ENCODE measurements around the gene LEMD3. TPM values are rescaled to one million over a fixed set of nuclear protein-coding genes. Genes with fewer than 3 reads are reported as not detected.

The LEMD3 gene
- total RNA-seq, 1 experiment from 2014 or later = 46.8 TPM

GRCh38 chr12:65205886-65206285 lies 36.5 kb downstream of the LEMD3 start:
- CTCF ChIA-PET = no interaction called here
- no peak overlapping the region for H3K4me3 Mint-ChIP-seq (ENCODE audit: low read depth, unreplicated experiment)
- no peaks in the 10 kb centered on the region for H3K36me3 Mint-ChIP-seq (ENCODE audit: insufficient read depth, unreplicated experiment)
- BruUV-seq (replicated peaks) = no TSS peak
- H3K9me3 Mint-ChIP-seq (ENCODE audit: low read depth, unreplicated experiment) = no peaks in the 10 kb centered on the region
- H3K27ac Mint-ChIP-seq (ENCODE audit: unreplicated experiment) = no peak overlapping the region
- intact Hi-C loops (cut with micrococcal nuclease; ENCODE audit: unreplicated experiment) = no loop called here
- TF ChIP-seq CTCF (IDR thresholded peaks at IDR 0.05; ENCODE audit: unreplicated experiment) = no peak
- no peak for DNase-seq
- H3K4me1 Mint-ChIP-seq (ENCODE audit: low read depth, unreplicated experiment) = peaks cover 28% of the 10 kb centered on the region
- H3K27me3 Mint-ChIP-seq (ENCODE audit: unreplicated experiment) = no peaks in the 10 kb centered on the region

GRCh38 chr12:65208125-65208524 lies 38.7 kb downstream of the LEMD3 start:
- BruUV-seq (replicated peaks) = no TSS peak
- H3K4me3 Mint-ChIP-seq (ENCODE audit: low read depth, unreplicated experiment) = no peak overlapping the region
- peaks cover 20% of the 10 kb centered on the region for H3K4me1 Mint-ChIP-seq (ENCODE audit: low read depth, unreplicated experiment)
- H3K36me3 Mint-ChIP-seq (ENCODE audit: insufficient read depth, unreplicated experiment) = peaks cover 8% of the 10 kb centered on the region
- peak overlapping the region; percentile 8 for H3K27ac Mint-ChIP-seq (ENCODE audit: unreplicated experiment)
- H3K27me3 Mint-ChIP-seq (ENCODE audit: unreplicated experiment) = no peaks in the 10 kb centered on the region
- no peak for TF ChIP-seq CTCF (IDR thresholded peaks at IDR 0.05; ENCODE audit: unreplicated experiment)
- CTCF ChIA-PET = no interaction called here
- DNase-seq = no peak
- intact Hi-C loops (cut with micrococcal nuclease; ENCODE audit: unreplicated experiment) = no loop called here
- no peaks in the 10 kb centered on the region for H3K9me3 Mint-ChIP-seq (ENCODE audit: low read depth, unreplicated experiment)

DNA sequence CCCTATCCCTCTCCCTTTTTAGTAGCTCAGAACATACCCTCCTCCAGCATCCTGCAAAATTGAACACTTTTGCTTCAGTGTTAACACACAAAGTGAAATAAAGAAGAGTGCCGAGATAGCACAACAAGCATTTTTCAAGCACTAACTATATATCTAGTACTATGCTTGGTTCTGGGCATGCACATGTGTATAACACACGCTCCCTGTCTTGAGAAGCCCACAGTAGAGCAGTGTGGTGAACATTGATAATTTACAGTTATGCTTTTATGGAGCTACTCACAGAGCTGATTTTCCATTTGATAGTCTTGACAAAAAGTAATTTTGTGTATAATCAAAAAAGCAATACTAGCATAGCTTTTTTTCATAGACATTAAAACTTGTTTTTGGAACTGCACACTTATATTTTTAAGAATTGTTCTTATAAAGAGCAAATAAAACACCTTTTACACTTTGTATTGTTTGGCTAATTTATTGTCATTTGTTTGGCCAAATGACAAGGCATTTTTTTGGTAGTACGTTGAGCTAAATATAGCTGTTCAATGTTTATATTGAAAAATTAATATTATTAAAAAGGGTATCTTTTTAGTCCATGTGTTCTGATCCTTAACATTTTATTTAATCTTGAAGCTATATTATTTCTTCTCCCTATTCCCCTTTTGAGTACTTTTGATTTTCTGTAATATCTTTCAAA lies 39.7 kb downstream of the LEMD3 start:
- no peak overlapping the region for H3K4me3 Mint-ChIP-seq (ENCODE audit: low read depth, unreplicated experiment)
- no peaks in the 10 kb centered on the region for H3K27me3 Mint-ChIP-seq (ENCODE audit: unreplicated experiment)
- no TSS peak for BruUV-seq (replicated peaks)
- DNase-seq = no peak
- TF ChIP-seq CTCF (IDR thresholded peaks at IDR 0.05; ENCODE audit: unreplicated experiment) = no peak
- intact Hi-C loops (cut with micrococcal nuclease; ENCODE audit: unreplicated experiment) = no loop called here
- H3K27ac Mint-ChIP-seq (ENCODE audit: unreplicated experiment) = peak overlapping the region; percentile 8
- peaks cover 8% of the 10 kb centered on the region for H3K36me3 Mint-ChIP-seq (ENCODE audit: insufficient read depth, unreplicated experiment)
- CTCF ChIA-PET = interaction anchor here (0.5 to 1.0 kb wide), 2 partner anchors 86 to 96 kb away, joined by 3 read pairs; no protein-coding TSS in a partner anchor
- peaks cover 11% of the 10 kb centered on the region for H3K4me1 Mint-ChIP-seq (ENCODE audit: low read depth, unreplicated experiment)
- no peaks in the 10 kb centered on the region for H3K9me3 Mint-ChIP-seq (ENCODE audit: low read depth, unreplicated experiment)

- CTCF ChIA-PET = interaction anchor here (1.0 kb wide), 1 partner anchor 87 kb away, joined by 3 read pairs; no protein-coding TSS in a partner anchor
- H3K36me3 Mint-ChIP-seq (ENCODE audit: insufficient read depth, unreplicated experiment) = peaks cover 8% of the 10 kb centered on the region
- no peak overlapping the region for H3K27ac Mint-ChIP-seq (ENCODE audit: unreplicated experiment)
- DNase-seq = no peak
- H3K4me1 Mint-ChIP-seq (ENCODE audit: low read depth, unreplicated experiment) = peaks cover 11% of the 10 kb centered on the region
- no peaks in the 10 kb centered on the region for H3K27me3 Mint-ChIP-seq (ENCODE audit: unreplicated experiment)
- intact Hi-C loops (cut with micrococcal nuclease; ENCODE audit: unreplicated experiment) = no loop called here
- no peak for TF ChIP-seq CTCF (IDR thresholded peaks at IDR 0.05; ENCODE audit: unreplicated experiment)
- no peak overlapping the region for H3K4me3 Mint-ChIP-seq (ENCODE audit: low read depth, unreplicated experiment)
- no TSS peak for BruUV-seq (replicated peaks)
- no peaks in the 10 kb centered on the region for H3K9me3 Mint-ChIP-seq (ENCODE audit: low read depth, unreplicated experiment)
Observed at GRCh38 chr12:65209655-65210043, 40.3 kb downstream of the LEMD3 start.
